Neuron (in vitro differentiated cells): Measurements from ENCODE around the gene PPIAL4G.
A peak's percentile ranks its signal among the peaks of the same experiment; 100 is the strongest.
"Not testable (repeated sequence)": the region's sequence is repeated elsewhere in the genome, so short reads cannot be mapped to it uniquely, and the experiment has no call there.

ENCODE experiments used
- H2AFZ ChIP-seq: one replicate; pipeline ENCODE4 v1.6.1; 2013; ENCODE audit warnings: low read depth, mild to moderate bottlenecking, inconsistent platforms, low read length, moderate library complexity
- H3K27me3 ChIP-seq: one replicate; pipeline ENCODE4 v1.6.1; 2013; ENCODE audit warnings: low read length; ENCODE audit not compliant: insufficient read depth
- H3K36me3 ChIP-seq: one replicate; pipeline ENCODE4 v1.6.1; 2013; ENCODE audit warnings: low read length; ENCODE audit not compliant: insufficient read depth
- H3K4me1 ChIP-seq: one replicate; pipeline ENCODE4 v1.6.1; 2013; ENCODE audit warnings: low read length; ENCODE audit not compliant: insufficient read depth
- H3K4me3 ChIP-seq: 2 replicates; pipeline ENCODE4 v1.5.1; 2013; ENCODE audit warnings: mild to moderate bottlenecking, low read length, moderate library complexity
- H3K9me3 ChIP-seq: one replicate; pipeline ENCODE4 v1.6.1; 2013; ENCODE audit warnings: low read length

Gene PPIAL4G

DNA sequence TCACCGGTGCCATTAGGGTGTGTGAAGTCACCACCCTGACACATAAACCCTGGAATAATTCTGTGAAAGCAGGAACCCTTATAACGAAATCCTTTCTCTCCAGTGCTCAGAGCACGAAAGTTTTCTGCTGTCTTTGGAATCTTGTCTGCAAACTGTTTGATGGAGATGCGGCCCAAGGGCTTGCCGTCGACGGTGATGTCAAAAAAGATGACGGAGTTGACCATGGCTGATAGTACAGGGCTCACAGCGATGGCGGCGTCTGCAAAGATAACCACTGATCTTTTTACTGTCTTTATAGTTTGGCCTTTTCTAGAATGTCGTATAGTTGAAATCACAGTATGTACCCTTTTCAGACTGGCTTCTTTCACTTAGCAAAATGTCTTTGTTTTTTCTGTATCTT is at the start of gene PPIAL4G:
TSS of gene PPIAL4G (minus strand) at position 274 of the 400 bp plus-strand sequence. CDS start at position 224, 50 bp downstream.
- not testable (repeated sequence) for H3K4me1 ChIP-seq, H2AFZ ChIP-seq, H3K4me3 ChIP-seq, H3K9me3 ChIP-seq, H3K36me3 ChIP-seq, H3K27me3 ChIP-seq

DNA sequence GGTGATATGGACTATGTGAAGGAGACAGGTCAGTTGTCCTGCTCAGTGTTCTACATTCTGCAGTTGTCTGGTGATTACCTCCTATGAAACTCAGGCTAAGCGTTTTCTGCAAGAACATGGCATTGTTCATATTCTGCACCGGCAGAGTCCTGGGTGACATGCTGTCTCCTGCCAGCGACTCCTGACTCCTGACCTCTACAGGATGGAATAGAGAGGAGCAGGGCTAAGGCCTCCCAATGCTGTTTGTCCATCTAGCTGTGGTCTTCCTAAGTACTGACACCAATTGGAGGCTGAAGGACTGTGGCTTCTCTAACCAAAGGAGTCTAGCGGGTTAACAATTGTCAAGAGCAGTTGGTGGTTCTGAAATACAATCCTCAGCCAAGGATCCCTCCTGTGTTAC is 49.1 kb upstream of the PPIAL4G start:
- not testable (repeated sequence) for H3K4me1 ChIP-seq, H3K27me3 ChIP-seq, H3K9me3 ChIP-seq, H3K36me3 ChIP-seq, H3K4me3 ChIP-seq, H2AFZ ChIP-seq

DNA sequence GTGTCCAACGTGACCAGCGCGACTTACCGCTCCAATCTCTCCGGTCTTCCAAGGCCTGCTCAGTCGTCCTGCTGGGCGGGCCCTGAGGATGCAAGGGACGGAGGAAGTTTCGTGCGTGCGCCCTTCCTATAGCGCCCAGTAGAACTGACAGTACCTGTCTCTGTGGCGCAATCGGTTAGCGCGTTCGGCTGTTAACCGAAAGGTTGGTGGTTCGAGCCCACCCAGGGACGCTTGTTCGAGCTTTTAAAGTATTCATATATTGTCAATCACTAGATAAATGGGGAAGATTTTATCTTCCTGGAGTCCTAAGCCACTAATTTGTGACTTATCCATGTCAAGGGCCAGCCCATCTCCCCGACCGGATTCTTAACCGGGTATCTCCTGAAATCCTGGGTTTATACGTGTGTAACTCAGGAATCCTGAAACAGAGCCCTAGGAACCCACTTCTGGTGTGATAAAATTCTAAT is 46.0 kb upstream of the PPIAL4G start:
- H3K4me1 ChIP-seq, H3K36me3 ChIP-seq, H2AFZ ChIP-seq, H3K27me3 ChIP-seq, H3K4me3 ChIP-seq, H3K9me3 ChIP-seq: not testable (repeated sequence)

DNA sequence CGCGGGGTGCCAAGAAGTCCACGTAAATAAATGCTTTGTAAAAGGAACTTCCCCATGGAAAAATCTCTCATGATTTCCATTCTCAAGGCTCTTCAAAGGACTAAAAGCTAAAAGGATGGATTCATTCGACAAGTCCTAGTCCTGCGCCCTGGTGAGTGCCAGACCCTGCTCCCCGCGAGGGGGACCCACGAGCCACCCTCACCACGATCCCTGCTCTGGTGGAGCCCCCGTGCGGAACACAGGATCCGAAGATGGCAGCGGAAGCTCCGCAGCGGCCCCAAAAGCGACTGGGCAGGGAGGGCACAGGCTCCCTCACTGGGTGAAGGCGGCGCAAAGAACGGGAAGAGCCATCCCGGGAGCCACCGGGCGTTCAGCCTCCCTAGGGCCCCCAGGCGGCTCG is 45.5 kb upstream of the PPIAL4G start:
- not testable (repeated sequence) for H3K4me3 ChIP-seq, H3K4me1 ChIP-seq, H3K27me3 ChIP-seq, H3K9me3 ChIP-seq, H3K36me3 ChIP-seq, H2AFZ ChIP-seq

DNA sequence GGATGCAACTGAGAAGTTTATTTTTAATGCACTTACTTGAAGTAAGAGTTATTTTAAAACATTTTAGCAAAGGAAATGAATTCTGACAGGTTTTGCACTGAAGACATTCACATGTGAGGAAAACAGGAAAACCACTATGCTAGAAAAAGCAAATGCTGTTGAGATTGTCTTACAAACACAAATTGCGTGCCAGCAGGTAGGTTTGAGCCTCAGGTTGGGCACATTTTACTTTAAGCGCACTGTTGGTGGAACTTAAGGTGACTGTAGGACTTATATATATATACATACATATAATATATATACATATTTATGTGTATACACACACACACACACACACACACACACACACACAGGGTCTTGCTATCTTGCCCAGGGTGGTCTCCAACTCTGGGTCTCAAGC is 43.5 kb upstream of the PPIAL4G start:
- H3K4me3 ChIP-seq, H3K4me1 ChIP-seq, H3K27me3 ChIP-seq, H3K36me3 ChIP-seq, H3K9me3 ChIP-seq, H2AFZ ChIP-seq: not testable (repeated sequence)

DNA sequence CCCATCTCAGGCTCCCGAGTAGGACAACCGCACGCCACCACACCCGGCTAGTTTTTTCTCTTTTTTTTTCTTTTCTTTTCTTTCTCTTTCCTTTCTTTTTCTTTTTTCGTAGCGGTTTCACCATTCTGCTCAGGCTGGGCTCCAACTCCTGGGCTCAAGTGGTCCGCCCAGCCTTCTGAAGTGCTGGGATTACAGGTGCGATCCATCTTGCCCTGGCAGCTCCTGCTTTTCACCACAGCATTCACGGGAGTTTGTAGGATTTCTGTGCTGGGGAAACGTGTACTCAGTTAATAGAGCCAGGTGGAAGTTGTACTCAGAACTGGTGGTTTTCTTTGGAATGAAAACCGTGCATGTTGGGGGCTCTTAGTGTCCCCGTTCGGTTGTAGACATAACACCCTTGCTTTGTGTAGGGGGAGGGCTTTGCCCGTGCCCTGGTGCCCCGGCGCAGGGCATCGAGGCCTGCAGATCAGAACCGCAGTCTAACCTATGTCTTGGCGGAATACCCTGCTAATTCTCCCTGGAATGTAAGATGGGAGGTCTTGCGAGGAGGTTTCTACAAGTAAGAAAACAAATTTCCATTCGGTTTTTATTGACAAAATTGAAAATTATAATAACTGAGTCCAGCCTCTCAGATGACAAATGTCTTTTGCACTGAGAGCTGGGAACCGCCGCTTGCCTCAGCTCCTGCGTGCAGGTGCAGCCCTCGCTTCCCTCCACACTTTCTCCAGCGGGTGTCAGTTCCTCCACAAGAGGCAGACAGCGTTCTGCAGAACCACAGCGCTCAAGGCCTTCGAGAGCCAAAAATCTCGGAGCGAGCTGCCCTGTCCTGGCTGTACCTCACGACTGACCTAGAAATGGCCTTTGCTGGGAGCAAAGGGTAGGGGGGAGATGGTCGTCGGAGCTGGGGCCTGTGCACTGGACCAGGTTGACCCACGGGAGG is 40.4 kb upstream of the PPIAL4G start:
- not testable (repeated sequence) for H2AFZ ChIP-seq, H3K27me3 ChIP-seq, H3K36me3 ChIP-seq, H3K9me3 ChIP-seq, H3K4me1 ChIP-seq, H3K4me3 ChIP-seq

DNA sequence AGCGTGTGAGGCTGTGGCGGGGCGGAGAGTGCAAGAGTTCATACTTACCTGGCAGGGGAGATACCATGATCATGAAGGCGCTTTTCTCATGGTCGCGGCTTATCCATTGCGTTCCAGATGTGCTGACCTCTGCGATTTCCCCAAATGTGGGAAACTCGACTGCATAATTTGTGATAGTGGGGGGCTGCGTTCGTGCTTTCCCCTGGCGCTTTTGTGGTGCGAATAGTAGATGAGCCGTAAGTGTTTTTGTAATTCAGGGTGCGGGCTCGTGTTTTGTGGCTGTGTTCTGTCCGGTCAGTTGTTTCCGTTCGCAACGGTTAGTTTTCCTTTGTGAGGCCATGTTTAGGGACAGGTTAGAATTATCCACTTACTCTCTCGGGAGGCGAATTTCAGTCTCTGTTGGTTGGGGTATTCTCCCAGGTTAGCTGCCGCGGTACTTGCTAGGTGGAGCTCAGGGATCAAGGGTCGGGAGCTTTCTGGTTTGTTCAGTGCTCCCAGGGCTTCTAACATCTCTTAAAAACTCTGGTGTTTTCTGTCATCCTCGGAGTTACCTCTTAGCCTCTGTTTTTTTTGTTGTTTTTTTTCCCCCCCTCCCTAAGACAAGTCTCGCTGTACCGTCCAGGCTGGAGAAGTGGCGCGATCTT is 39.6 kb upstream of the PPIAL4G start:
- H3K27me3 ChIP-seq, H3K36me3 ChIP-seq, H3K4me1 ChIP-seq, H3K9me3 ChIP-seq: not testable (repeated sequence)
- peak overlapping the region; percentile 15 for H2AFZ ChIP-seq
- H3K4me3 ChIP-seq, result peak overlapping the region; percentile 9

DNA sequence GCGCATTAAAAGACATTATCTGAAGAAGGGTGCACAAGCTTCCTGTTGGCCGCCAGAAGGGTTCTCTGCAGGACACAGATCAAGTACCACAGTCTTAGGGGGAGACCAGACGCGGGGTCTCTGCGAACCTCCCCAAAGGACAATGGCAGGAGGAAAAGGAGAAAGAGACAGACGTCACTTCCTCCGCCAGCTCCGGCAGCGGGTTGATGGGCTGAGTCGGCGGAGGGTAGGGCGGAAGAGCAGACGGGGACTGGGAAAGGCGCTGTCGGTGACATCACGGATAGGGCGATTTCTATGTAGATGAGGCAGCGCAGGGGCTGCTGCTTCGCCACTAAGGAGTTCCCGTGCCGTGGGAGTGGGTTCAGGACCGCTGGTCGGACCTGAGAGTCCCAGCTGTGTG is 39.0 kb upstream of the PPIAL4G start:
- not testable (repeated sequence) for H3K4me3 ChIP-seq, H3K4me1 ChIP-seq, H2AFZ ChIP-seq, H3K36me3 ChIP-seq, H3K9me3 ChIP-seq, H3K27me3 ChIP-seq

DNA sequence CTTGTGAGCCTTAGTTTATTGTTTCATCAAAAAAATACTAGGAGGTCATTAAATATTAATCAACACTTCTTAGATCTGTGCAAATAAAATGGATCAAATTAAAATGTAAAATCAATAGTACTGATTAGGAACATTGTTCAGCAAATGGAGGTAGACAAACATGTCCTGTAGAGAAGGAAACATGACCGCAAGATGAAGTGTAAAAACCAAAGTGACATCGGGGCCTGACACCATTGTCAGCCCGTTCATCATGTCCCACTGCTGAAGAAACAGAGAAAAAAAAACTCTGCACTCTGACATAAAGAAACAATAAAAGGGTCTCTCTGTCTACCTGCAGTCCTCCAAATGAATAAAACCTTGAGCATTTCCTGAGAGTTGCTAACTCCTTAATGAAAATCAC is 31.2 kb upstream of the PPIAL4G start:
- not testable (repeated sequence) for H2AFZ ChIP-seq, H3K27me3 ChIP-seq, H3K4me1 ChIP-seq, H3K4me3 ChIP-seq, H3K36me3 ChIP-seq, H3K9me3 ChIP-seq

DNA sequence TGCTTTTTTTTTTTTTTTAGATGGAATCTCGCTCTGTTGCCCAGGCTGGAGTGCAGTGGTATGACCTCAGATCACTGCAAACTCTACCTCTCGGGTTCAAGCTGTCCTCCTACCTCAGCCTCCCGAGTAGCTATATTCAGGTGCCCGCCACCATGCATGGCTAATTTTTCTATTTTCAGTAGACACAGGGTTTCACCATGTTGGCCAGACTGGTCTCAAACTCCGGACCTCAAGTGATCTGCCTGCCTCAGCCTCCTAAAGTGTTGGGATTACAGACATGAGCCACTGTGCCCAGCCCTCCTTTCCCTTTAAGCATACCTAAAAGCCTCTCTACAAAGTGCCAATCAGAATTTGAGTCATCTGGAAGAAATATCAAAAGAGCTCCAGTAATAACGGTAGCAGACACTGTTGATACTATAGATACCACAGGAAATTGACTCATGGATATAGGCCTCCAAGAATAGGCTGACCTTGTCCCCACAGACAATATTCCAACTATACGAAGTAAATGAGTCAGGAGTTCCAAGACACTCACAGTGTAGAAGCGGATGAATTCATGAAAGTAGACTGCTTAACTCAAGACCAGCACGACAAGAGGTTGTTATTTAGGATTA is 29.6 kb upstream of the PPIAL4G start:
- H3K27me3 ChIP-seq, H3K4me3 ChIP-seq, H2AFZ ChIP-seq, H3K4me1 ChIP-seq, H3K36me3 ChIP-seq, H3K9me3 ChIP-seq: not testable (repeated sequence)

DNA sequence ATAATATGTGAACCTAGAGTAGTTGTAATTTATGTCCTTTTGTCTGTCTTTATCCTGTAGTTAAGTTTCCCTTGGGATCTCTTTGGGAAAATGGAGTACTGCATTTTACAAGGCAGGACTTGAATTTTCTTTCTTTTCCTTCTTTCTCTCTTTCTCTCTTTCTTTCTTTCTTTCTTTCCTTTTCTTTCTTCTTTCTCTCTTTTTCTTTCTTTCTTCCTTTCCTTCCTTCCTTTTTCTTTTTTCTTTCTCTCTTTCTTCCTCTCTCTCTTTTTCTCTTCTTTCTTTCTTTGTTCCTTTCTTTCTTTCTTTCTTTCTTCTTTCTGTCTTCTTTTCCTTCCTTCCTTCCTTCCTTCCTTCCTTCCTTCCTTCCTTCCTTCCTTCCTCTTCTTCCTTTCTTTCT is 10.8 kb upstream of the PPIAL4G start:
- H3K9me3 ChIP-seq, H2AFZ ChIP-seq, H3K4me1 ChIP-seq, H3K36me3 ChIP-seq, H3K4me3 ChIP-seq, H3K27me3 ChIP-seq: not testable (repeated sequence)

DNA sequence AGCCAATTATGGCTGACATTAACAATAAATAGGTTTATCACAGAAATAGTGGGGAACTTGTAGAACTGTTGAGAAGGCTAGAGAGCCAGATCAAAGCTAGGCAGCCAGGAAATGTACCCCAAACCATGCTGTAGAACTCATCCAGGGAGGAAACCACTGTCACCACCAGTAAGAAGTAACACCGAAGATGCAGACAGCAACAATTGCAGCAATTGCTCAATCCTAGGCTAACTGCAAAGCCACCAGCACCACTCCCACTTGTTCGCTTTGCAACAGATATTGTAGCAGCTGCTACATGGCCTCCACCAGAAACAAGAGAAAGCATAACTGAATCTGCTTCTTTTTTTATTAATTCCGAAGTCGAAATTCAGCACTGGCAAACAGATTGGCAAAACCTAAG is 2.0 kb downstream of the PPIAL4G start:
- H3K9me3 ChIP-seq, H3K4me1 ChIP-seq, H3K36me3 ChIP-seq, H2AFZ ChIP-seq, H3K27me3 ChIP-seq, H3K4me3 ChIP-seq: not testable (repeated sequence)

DNA sequence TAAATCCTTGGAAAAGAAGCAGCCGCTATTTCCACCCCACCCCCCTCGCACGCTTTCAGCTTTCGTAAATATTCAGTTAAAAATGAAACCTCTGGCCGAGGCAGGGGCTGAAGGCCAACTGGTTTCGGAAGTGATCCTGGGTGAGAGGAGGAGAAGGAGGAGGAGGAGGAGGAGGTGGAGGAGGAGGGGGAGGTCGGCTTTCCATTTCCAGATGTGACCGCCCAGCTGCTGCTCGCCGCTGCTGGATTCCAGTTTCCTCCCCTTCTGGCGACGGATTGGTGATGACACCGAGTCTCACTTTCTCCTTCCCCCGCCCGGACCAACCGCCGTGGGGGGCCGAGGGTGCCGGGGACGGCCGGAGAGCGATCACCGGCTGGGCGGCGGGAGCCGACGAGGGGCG is 23.4 kb downstream of the PPIAL4G start:
- not testable (repeated sequence) for H3K27me3 ChIP-seq, H3K9me3 ChIP-seq, H2AFZ ChIP-seq, H3K4me1 ChIP-seq, H3K36me3 ChIP-seq, H3K4me3 ChIP-seq
